Activated B cell treated with CpG ODN at 0.5 μM for 24 hours (primary cell): ENCODE measurements around the gene AQP12A. TPM values are rescaled to one million over a fixed set of nuclear protein-coding genes. Genes with fewer than 3 reads are reported as not detected.

Experiments used
- ATAC-seq: fragments of 200-7000 bp; cut with Tn5 transposase; one replicate; pipeline ENCODE4 v1.10.0; 2021; ENCODE audit warnings: low read depth, mild to moderate bottlenecking, moderate library complexity
- CTCF ChIA-PET: fragments of 350-600 bp; sonication (Branson Sonifier 250); formaldehyde crosslinking; loops from one replicate; lab custom pipeline; 2021; ENCODE audit warnings: antibody characterized with exemption; lab: Charles Lee
- POLR2A ChIA-PET: fragments of 350-600 bp; sonication (Branson Sonifier 250); formaldehyde crosslinking; loops from one replicate; lab custom pipeline; 2021; ENCODE audit warnings: antibody characterized with exemption; lab: Charles Lee
- DNase-seq: peaks from one replicate; pipeline ENCODE4 v3.0.0; 2022
- H3K27ac Mint-ChIP-seq: one replicate; pipeline ENCODE4 v1.8.0; 2020; ENCODE audit warnings: mixed read lengths
- H3K27me3 Mint-ChIP-seq: one replicate; pipeline ENCODE4 v1.8.0; 2021; ENCODE audit warnings: mixed read lengths
- H3K36me3 Mint-ChIP-seq: one replicate; pipeline ENCODE4 v1.8.0; 2021; ENCODE audit warnings: low read depth, mixed read lengths
- H3K4me1 Mint-ChIP-seq: one replicate; pipeline ENCODE4 v1.8.0; 2021; ENCODE audit warnings: mixed read lengths
- H3K4me3 Mint-ChIP-seq: one replicate; pipeline ENCODE4 v1.8.0; 2020; ENCODE audit warnings: mild to moderate bottlenecking, mixed read lengths
- H3K9me3 Mint-ChIP-seq: one replicate; pipeline ENCODE4 v1.8.0; 2020; ENCODE audit warnings: mixed read lengths
- CTCF ChIP-seq: fragments of 200-600 bp; IDR thresholded peaks from one replicate; pipeline ENCODE4 v1.8.0; 2022; ENCODE audit warnings: antibody characterized with exemption, mild to moderate bottlenecking
- intact Hi-C: fragments of 100-400 bp; cut with micrococcal nuclease; formaldehyde crosslinking; loops from one replicate; pipeline ENCODE4 v1.15.1; 2024
- total RNA-seq: library from RNA; stranded (reverse); gene quantifications from 2 replicates; pipeline ENCODE4 v1.2.3, GENCODE V29; 2022

AQP12A gene
- total RNA-seq, 1 donor from 2014 or later = not detected

GRCh38 chr2:240721596-240722180, 30.0 kb downstream of the AQP12A start:
- H3K4me1 Mint-ChIP-seq = no peaks in the 10 kb centered on the region
- TF ChIP-seq CTCF = no peak
- no peaks in the 10 kb centered on the region for H3K36me3 Mint-ChIP-seq
- H3K4me3 Mint-ChIP-seq = no peak overlapping the region
- intact Hi-C loops = no loop called here
- CTCF ChIA-PET = no interaction called here
- H3K27ac Mint-ChIP-seq = no peak overlapping the region
- DNase-seq (no peak), ATAC-seq (no peak)
- no peaks in the 10 kb centered on the region for H3K27me3 Mint-ChIP-seq
- no peaks in the 10 kb centered on the region for H3K9me3 Mint-ChIP-seq
- POLR2A ChIA-PET = no interaction called here

- no peaks in the 10 kb centered on the region for H3K4me1 Mint-ChIP-seq
- no peak for TF ChIP-seq CTCF
- intact Hi-C loops = no loop called here
- H3K4me3 Mint-ChIP-seq = no peak overlapping the region
- DNase-seq (no peak), ATAC-seq (no peak)
- no peak overlapping the region for H3K27ac Mint-ChIP-seq
- no peaks in the 10 kb centered on the region for H3K27me3 Mint-ChIP-seq
- H3K9me3 Mint-ChIP-seq = no peaks in the 10 kb centered on the region
- POLR2A ChIA-PET = no interaction called here
- H3K36me3 Mint-ChIP-seq = no peaks in the 10 kb centered on the region
- CTCF ChIA-PET = no interaction called here
Measured at GRCh38 chr2:240722376-240722775, 30.7 kb downstream of the AQP12A start.

GRCh38 chr2:240722796-240723735, 31.4 kb downstream of the AQP12A start:
- ATAC-seq (no peak), DNase-seq (no peak)
- intact Hi-C loops = no loop called here
- no peak for TF ChIP-seq CTCF
- Mint-ChIP-seq H3K9me3 (no peaks in the 10 kb centered on the region), H3K36me3 (no peaks in the 10 kb centered on the region), H3K4me3 (no peak overlapping the region), H3K27ac (no peak overlapping the region), H3K27me3 (no peaks in the 10 kb centered on the region), H3K4me1 (no peaks in the 10 kb centered on the region)
- ChIA-PET CTCF (no interaction called here), POLR2A (no interaction called here)

- Mint-ChIP-seq H3K36me3 (no peaks in the 10 kb centered on the region), H3K4me1 (no peaks in the 10 kb centered on the region), H3K4me3 (no peak overlapping the region), H3K27ac (no peak overlapping the region), H3K9me3 (no peaks in the 10 kb centered on the region), H3K27me3 (no peaks in the 10 kb centered on the region)
- ATAC-seq = no peak
- POLR2A ChIA-PET = no interaction called here
- intact Hi-C loops = no loop called here
- CTCF ChIA-PET = no interaction called here
- DNase-seq = no peak
- TF ChIP-seq CTCF = no peak
Measured at GRCh38 chr2:240723851-240724250, 32.2 kb downstream of the AQP12A start.

GRCh38 chr2:240724431-240724830, 32.8 kb downstream of the AQP12A start:
- Mint-ChIP-seq H3K9me3 (no peaks in the 10 kb centered on the region), H3K27me3 (no peaks in the 10 kb centered on the region), H3K36me3 (no peaks in the 10 kb centered on the region), H3K4me3 (no peak overlapping the region), H3K27ac (no peak overlapping the region), H3K4me1 (no peaks in the 10 kb centered on the region)
- no peak for DNase-seq
- ChIA-PET CTCF (no interaction called here), POLR2A (no interaction called here)
- TF ChIP-seq CTCF = no peak
- no peak for ATAC-seq
- intact Hi-C loops = no loop called here
